SW480 (cell line): ENCODE results near the gene CTXND1.

Source experiments
- DNase-seq: peaks from one replicate; pipeline ENCODE4 v3.0.0-alpha.2; 2016; ENCODE audit warnings: low spot score

CTXND1 gene

GRCh38 chr15:80159301-80159700 is 92.7 kb downstream of the CTXND1 start:
- DNase-seq: no peak

- DNase-seq: no peak
These were observed 94.8 kb downstream of the CTXND1 start for GRCh38 chr15:80157215-80157614.

- DNase-seq: no peak
These were observed 95.8 kb downstream of the CTXND1 start for GRCh38 chr15:80156176-80156720.

- DNase-seq: peak; percentile 11
These were observed 96.4 kb downstream of the CTXND1 start for GRCh38 chr15:80155378-80156175.

- no peak for DNase-seq
These were observed 97.0 kb downstream of the CTXND1 start for GRCh38 chr15:80155001-80155377.

GRCh38 chr15:80154336-80154735 is 97.7 kb downstream of the CTXND1 start:
- DNase-seq: no peak

- no peak for DNase-seq
These were observed 98.1 kb downstream of the CTXND1 start for GRCh38 chr15:80153900-80154299.

GRCh38 chr15:80152896-80153876 is 98.8 kb downstream of the CTXND1 start, which contains the start of gene FAH:
Gene FAH (plus strand): TSS chr15:80152999. CDS start chr15:80153055, 56 bp downstream.
- peak; percentile 44 for DNase-seq

GRCh38 chr15:80152180-80152895 is 99.7 kb downstream of the CTXND1 start:
- peak; percentile 89 for DNase-seq

- DNase-seq: no peak
These were observed 100.4 kb downstream of the CTXND1 start for GRCh38 chr15:80151576-80151975.

GRCh38 chr15:80151148-80151547 is 100.9 kb downstream of the CTXND1 start:
- DNase-seq: no peak
